ENCODE results near the gene ZNF616.
"Not testable (repeated sequence)": the region's sequence is repeated elsewhere in the genome, so short reads cannot be mapped to it uniquely, and the experiment has no call there.

The ZNF616 gene

GRCh38 chr19:52110780-52111179 lies 29.0 kb downstream of the ZNF616 start:
- Histone ChIP-seq H3K4me3 (ENCODE audit: insufficient read depth, low read depth, low read length) (no peak overlapping the region), H3K27ac (ENCODE audit: insufficient read depth, low read depth, low read length, poor library complexity, severe bottlenecking) (no peak overlapping the region), H3K36me3 (ENCODE audit: control insufficient read depth, insufficient read depth, low read length) (peaks cover 16% of the 10 kb centered on the region), H3K27me3 (ENCODE audit: control insufficient read depth, insufficient read depth, low read length, poor library complexity, severe bottlenecking) (no peaks in the 10 kb centered on the region), H3K9me3 (ENCODE audit: control insufficient read depth, low read length) (peaks cover 23% of the 10 kb centered on the region), H3K4me1 (ENCODE audit: control insufficient read depth, insufficient read depth, low read length) (no peaks in the 10 kb centered on the region)
- WGBS, 2 experiments = 88 to 91% methylated on average over 6 of the region's 6 CpGs

- Histone ChIP-seq H3K36me3 (ENCODE audit: control insufficient read depth, insufficient read depth, low read length) (no peaks in the 10 kb centered on the region), H3K4me1 (ENCODE audit: control insufficient read depth, insufficient read depth, low read length) (no peaks in the 10 kb centered on the region), H3K9me3 (ENCODE audit: control insufficient read depth, low read length) (peaks cover 5% of the 10 kb centered on the region), H3K27ac (ENCODE audit: insufficient read depth, low read depth, low read length, poor library complexity, severe bottlenecking) (no peak overlapping the region), H3K27me3 (ENCODE audit: control insufficient read depth, insufficient read depth, low read length, poor library complexity, severe bottlenecking) (no peaks in the 10 kb centered on the region), H3K4me3 (ENCODE audit: insufficient read depth, low read depth, low read length) (no peak overlapping the region)
- WGBS, 2 experiments = 100% methylated on average over 1 of the region's 1 CpG; no CpG with 5 or more reads in 1 of the 2 experiments
Measured at GRCh38 chr19:52102782-52103181, 37.0 kb downstream of the ZNF616 start.

- Histone ChIP-seq H3K27me3 (ENCODE audit: control insufficient read depth, insufficient read depth, low read length, poor library complexity, severe bottlenecking) (no peaks in the 10 kb centered on the region), H3K9me3 (ENCODE audit: control insufficient read depth, low read length) (peaks cover 5% of the 10 kb centered on the region), H3K4me3 (ENCODE audit: insufficient read depth, low read depth, low read length) (no peak overlapping the region), H3K36me3 (ENCODE audit: control insufficient read depth, insufficient read depth, low read length) (no peaks in the 10 kb centered on the region), H3K27ac (ENCODE audit: insufficient read depth, low read depth, low read length, poor library complexity, severe bottlenecking) (no peak overlapping the region), H3K4me1 (ENCODE audit: control insufficient read depth, insufficient read depth, low read length) (no peaks in the 10 kb centered on the region)
- WGBS, 2 experiments = 85 to 92% methylated on average over 2 of the region's 2 CpGs
Measured at GRCh38 chr19:52101866-52102562, 37.7 kb downstream of the ZNF616 start.

GRCh38 chr19:52099497-52100138 lies 40.1 kb downstream of the ZNF616 start:
- no peak overlapping the region for H3K4me3 ChIP-seq (ENCODE audit: insufficient read depth, low read depth, low read length)
- no peaks in the 10 kb centered on the region for H3K4me1 ChIP-seq (ENCODE audit: control insufficient read depth, insufficient read depth, low read length)
- H3K27me3 ChIP-seq (ENCODE audit: control insufficient read depth, insufficient read depth, low read length, poor library complexity, severe bottlenecking) = peaks cover 10% of the 10 kb centered on the region
- H3K36me3 ChIP-seq (ENCODE audit: control insufficient read depth, insufficient read depth, low read length) = no peaks in the 10 kb centered on the region
- 74 to 94% methylated on average over 2 of the region's 2 CpGs for WGBS, 2 experiments
- peaks cover 3% of the 10 kb centered on the region for H3K9me3 ChIP-seq (ENCODE audit: control insufficient read depth, low read length)
- no peak overlapping the region for H3K27ac ChIP-seq (ENCODE audit: insufficient read depth, low read depth, low read length, poor library complexity, severe bottlenecking)

GRCh38 chr19:52096416-52096815 lies 43.3 kb downstream of the ZNF616 start:
- H3K27me3 ChIP-seq (ENCODE audit: control insufficient read depth, insufficient read depth, low read length, poor library complexity, severe bottlenecking) = peaks cover 11% of the 10 kb centered on the region
- H3K36me3 ChIP-seq (ENCODE audit: control insufficient read depth, insufficient read depth, low read length); H3K27ac ChIP-seq (ENCODE audit: insufficient read depth, low read depth, low read length, poor library complexity, severe bottlenecking); H3K4me1 ChIP-seq (ENCODE audit: control insufficient read depth, insufficient read depth, low read length); H3K4me3 ChIP-seq (ENCODE audit: insufficient read depth, low read depth, low read length); H3K9me3 ChIP-seq (ENCODE audit: control insufficient read depth, low read length): not testable (repeated sequence)
- WGBS, 2 experiments = 93 to 96% methylated on average over 3 of the region's 3 CpGs

- WGBS, 2 experiments = 5 to 7% methylated on average over 59 of the region's 59 CpGs
- Histone ChIP-seq H3K27me3 (ENCODE audit: control insufficient read depth, insufficient read depth, low read length, poor library complexity, severe bottlenecking) (peaks cover 11% of the 10 kb centered on the region), H3K36me3 (ENCODE audit: control insufficient read depth, insufficient read depth, low read length) (no peaks in the 10 kb centered on the region), H3K4me3 (ENCODE audit: insufficient read depth, low read depth, low read length) (peak within 1 kb of the TSS; percentile 80), H3K27ac (ENCODE audit: insufficient read depth, low read depth, low read length, poor library complexity, severe bottlenecking) (no peak within 1 kb of the TSS), H3K4me1 (ENCODE audit: control insufficient read depth, insufficient read depth, low read length) (no peaks in the 10 kb centered on the region), H3K9me3 (ENCODE audit: control insufficient read depth, low read length) (peaks cover 3% of the 10 kb centered on the region)
Measured at GRCh38 chr19:52095172-52096014, 44.3 kb downstream of the ZNF616 start, which contains the start of gene ZNF841. Gene ZNF841 (minus strand): TSS chr19:52095765. CDS start chr19:52084801, 10,964 bp downstream.

GRCh38 chr19:52094526-52095130 lies 45.1 kb downstream of the ZNF616 start:
- 12 to 14% methylated on average over 9 to 12 of the region's 12 CpGs for WGBS, 2 experiments
- Histone ChIP-seq H3K9me3 (ENCODE audit: control insufficient read depth, low read length) (no peaks in the 10 kb centered on the region), H3K27ac (ENCODE audit: insufficient read depth, low read depth, low read length, poor library complexity, severe bottlenecking) (no peak overlapping the region), H3K4me1 (ENCODE audit: control insufficient read depth, insufficient read depth, low read length) (no peaks in the 10 kb centered on the region), H3K36me3 (ENCODE audit: control insufficient read depth, insufficient read depth, low read length) (no peaks in the 10 kb centered on the region), H3K4me3 (ENCODE audit: insufficient read depth, low read depth, low read length) (peak overlapping the region; percentile 80), H3K27me3 (ENCODE audit: control insufficient read depth, insufficient read depth, low read length, poor library complexity, severe bottlenecking) (peaks cover 11% of the 10 kb centered on the region)

- H3K27me3 ChIP-seq (ENCODE audit: control insufficient read depth, insufficient read depth, low read length, poor library complexity, severe bottlenecking) = no peaks in the 10 kb centered on the region
- no peaks in the 10 kb centered on the region for H3K9me3 ChIP-seq (ENCODE audit: control insufficient read depth, low read length)
- no peak overlapping the region for H3K27ac ChIP-seq (ENCODE audit: insufficient read depth, low read depth, low read length, poor library complexity, severe bottlenecking)
- H3K4me1 ChIP-seq (ENCODE audit: control insufficient read depth, insufficient read depth, low read length) = no peaks in the 10 kb centered on the region
- H3K36me3 ChIP-seq (ENCODE audit: control insufficient read depth, insufficient read depth, low read length) = peaks cover 17% of the 10 kb centered on the region
- no peak overlapping the region for H3K4me3 ChIP-seq (ENCODE audit: insufficient read depth, low read depth, low read length)
Measured at GRCh38 chr19:52086481-52086880, 53.3 kb downstream of the ZNF616 start.

- no peak overlapping the region for H3K27ac ChIP-seq (ENCODE audit: insufficient read depth, low read depth, low read length, poor library complexity, severe bottlenecking)
- H3K4me3 ChIP-seq (ENCODE audit: insufficient read depth, low read depth, low read length) = no peak overlapping the region
- peaks cover 14% of the 10 kb centered on the region for H3K9me3 ChIP-seq (ENCODE audit: control insufficient read depth, low read length)
- H3K27me3 ChIP-seq (ENCODE audit: control insufficient read depth, insufficient read depth, low read length, poor library complexity, severe bottlenecking) = no peaks in the 10 kb centered on the region
- no peaks in the 10 kb centered on the region for H3K4me1 ChIP-seq (ENCODE audit: control insufficient read depth, insufficient read depth, low read length)
- peaks cover 34% of the 10 kb centered on the region for H3K36me3 ChIP-seq (ENCODE audit: control insufficient read depth, insufficient read depth, low read length)
- WGBS, 2 experiments = 96% methylated on average over 5 of the region's 5 CpGs
Measured at GRCh38 chr19:52070496-52070895, 69.2 kb downstream of the ZNF616 start.

- no peak overlapping the region for H3K4me3 ChIP-seq (ENCODE audit: insufficient read depth, low read depth, low read length)
- H3K9me3 ChIP-seq (ENCODE audit: control insufficient read depth, low read length) = peaks cover 16% of the 10 kb centered on the region
- peaks cover 32% of the 10 kb centered on the region for H3K36me3 ChIP-seq (ENCODE audit: control insufficient read depth, insufficient read depth, low read length)
- H3K4me1 ChIP-seq (ENCODE audit: control insufficient read depth, insufficient read depth, low read length) = no peaks in the 10 kb centered on the region
- no peaks in the 10 kb centered on the region for H3K27me3 ChIP-seq (ENCODE audit: control insufficient read depth, insufficient read depth, low read length, poor library complexity, severe bottlenecking)
- 76 to 82% methylated on average over 1 of the region's 2 CpGs for WGBS, 2 experiments
- H3K27ac ChIP-seq (ENCODE audit: insufficient read depth, low read depth, low read length, poor library complexity, severe bottlenecking) = no peak overlapping the region
Measured at GRCh38 chr19:52069653-52070052, 70.1 kb downstream of the ZNF616 start.
